ENCODE data around the gene ADGRG3. TPM values are rescaled to one million over a fixed set of nuclear protein-coding genes. Genes with fewer than 3 reads are reported as not detected.
"Not testable (repeated sequence)": the region's sequence is repeated elsewhere in the genome, so short reads cannot be mapped to it uniquely, and the experiment has no call there.

ADGRG3 gene
- total RNA-seq, 2 experiments from 2014 or later = not detected

DNA sequence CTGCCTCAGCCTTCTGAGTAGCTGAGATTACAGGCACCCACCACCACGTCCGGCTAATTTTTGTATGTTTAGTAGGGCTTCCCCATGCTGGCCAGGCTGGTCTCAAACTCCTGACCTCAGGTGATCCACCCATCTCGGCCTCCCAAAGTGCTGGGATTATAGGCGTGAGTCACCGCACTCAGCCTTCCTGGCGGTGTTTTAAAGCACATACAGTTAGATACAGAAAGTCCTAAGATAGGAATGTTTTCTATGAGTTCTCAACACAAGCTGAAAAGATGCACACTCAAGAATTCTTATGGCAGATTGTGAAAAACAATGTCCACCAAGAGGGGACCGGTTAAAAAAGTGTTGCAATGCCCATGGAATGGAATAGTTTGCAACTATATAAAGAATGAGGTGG is 3.3 kb downstream of the ADGRG3 start:
- POLR2A ChIA-PET, CTCF ChIA-PET: not testable (repeated sequence)

DNA sequence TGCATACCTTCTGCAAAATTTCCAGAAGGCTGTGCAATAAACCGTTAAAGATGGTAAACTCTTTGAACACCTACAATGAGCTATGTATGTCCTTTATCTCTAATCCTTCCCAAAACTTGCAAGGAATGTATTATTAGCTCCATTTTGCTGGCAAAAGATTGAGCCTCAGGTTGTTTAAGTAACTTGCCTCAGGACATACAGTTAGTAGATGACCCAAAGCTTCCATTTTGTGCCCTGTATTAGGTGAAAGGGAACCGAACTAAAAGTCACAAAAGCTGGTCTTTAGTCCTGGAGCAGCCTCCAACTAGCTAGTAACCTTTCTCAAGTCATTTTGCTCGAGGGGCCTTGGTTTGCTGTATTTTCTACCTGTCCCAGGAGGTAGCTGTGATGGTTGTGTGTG is 4.3 kb downstream of the ADGRG3 start:
- POLR2A ChIA-PET = no interaction called here
- CTCF ChIA-PET = interaction anchor here (1.0 kb wide), 1 partner anchor 23 kb away, joined by 3 read pairs; no protein-coding TSS in a partner anchor

DNA sequence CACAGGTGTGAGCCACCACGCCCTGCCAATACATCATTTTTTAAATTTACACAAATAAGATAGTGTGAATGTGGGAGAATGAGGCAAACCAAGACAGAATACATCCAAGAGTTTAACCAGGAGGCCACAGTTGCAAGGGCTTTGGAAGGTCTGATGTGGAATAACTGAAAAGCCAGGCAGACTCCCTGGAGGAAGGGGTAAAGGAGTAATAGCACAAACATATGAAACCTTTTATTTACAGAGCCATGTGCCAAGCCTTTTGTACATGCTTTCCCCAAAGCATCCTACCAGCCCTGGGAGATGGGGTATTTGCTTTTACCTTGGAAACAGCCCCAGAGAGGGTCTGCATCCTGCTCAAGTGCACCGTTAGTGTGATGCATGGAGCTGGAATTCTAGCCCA is 4.7 kb downstream of the ADGRG3 start:
- CTCF ChIA-PET = interaction anchor here (1.0 kb wide), 1 partner anchor 24 kb away, joined by 3 read pairs; no protein-coding TSS in a partner anchor
- POLR2A ChIA-PET = no interaction called here

GRCh38 chr16:57675741-57676551 is 7.8 kb downstream of the ADGRG3 start:
- CTCF ChIA-PET = no interaction called here
- POLR2A ChIA-PET = no interaction called here

DNA sequence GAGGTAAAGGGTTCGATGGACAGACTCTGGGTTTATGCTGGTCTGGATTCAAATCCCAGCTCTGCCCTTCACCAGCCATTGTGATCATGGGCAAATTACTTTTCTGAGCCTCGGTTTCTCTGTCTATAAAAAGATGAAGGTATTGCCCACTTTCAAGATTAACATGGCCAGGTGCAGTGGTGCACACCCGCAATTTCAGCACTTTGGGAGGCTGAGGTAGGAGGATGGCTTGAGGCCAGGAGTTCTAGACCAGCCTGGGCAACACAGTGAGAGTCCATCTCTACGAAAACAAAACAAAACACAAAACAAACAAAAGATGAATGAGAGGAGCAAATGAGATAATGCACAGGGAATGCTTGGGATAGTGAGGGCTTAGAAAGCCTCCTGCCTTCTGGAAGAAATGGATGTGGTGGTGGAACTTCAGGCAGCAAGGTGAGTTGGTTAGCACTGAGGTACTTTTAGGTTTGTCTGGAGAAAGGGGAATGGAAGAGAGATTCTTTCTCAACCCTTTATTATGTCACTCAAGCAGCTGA is 8.5 kb downstream of the ADGRG3 start:
- ChIA-PET CTCF (no interaction called here), POLR2A (no interaction called here)

DNA sequence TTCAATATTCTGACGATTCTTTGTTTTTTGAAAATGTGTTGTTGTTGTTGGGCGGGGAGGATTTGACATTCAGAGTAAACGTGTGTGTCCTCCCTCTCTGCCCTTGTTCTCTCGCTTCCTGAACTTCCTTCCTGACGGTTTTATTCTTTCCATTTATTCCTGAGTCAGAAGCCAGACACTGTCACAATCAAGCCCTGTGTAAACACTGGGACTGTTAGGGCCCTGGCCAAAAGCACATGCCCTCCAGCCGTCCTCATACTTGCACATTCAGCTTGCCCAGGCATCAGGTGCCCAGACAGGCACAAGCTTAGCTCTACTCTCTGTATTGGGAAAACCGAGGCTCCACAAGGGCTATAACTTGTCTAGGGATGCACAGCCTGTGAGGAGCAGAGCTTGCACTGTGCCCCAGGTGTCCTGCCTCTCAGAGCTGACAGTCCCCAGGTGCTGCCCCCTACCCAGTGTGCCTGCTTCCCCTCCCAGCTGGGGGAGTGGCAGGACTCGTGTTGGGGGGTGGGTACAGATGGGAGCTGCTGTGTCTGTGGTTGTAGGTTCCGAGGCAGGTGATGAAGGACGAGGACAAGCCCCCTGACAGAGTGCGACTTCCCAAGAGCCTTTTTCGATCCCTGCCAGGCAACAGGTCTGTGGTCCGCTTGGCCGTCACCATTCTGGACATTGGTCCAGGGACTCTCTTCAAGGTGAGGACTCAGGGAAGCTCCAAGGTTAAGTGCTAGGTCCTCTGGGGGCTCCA is 9.7 kb downstream of the ADGRG3 start:
- CTCF ChIA-PET = no interaction called here
- POLR2A ChIA-PET = no interaction called here

GRCh38 chr16:57679016-57679415 is 10.9 kb downstream of the ADGRG3 start:
- ChIA-PET CTCF (no interaction called here), POLR2A (no interaction called here)

- ChIA-PET CTCF (no interaction called here), POLR2A (no interaction called here)
Measured at GRCh38 chr16:57679767-57680482, 11.8 kb downstream of the ADGRG3 start.

DNA sequence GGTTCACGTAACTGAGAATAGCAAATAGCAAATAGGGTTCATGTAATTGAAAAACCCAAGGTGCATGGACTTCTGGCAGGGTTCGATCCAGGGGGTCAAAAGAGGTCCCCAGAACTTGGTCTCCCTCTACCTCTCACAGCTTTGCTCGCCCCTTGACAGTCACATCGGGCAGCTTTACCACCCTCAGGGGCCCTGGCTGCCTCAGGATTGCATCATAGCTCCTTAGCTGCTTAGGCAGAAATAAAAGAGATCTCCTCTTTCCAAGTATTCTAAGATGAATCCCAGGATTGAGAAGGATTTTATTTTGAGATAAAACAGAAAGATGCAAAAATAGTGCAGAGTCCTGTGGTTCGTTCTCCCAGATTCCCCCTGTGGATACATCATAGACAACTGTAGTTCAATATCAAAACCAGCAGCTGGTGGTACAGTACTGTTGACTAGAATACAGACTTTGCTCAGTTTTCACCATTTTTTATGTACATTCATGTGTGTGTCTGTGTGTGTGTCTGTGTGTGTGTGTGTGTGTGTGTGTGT is 12.8 kb downstream of the ADGRG3 start:
- CTCF ChIA-PET = no interaction called here
- POLR2A ChIA-PET = no interaction called here

DNA sequence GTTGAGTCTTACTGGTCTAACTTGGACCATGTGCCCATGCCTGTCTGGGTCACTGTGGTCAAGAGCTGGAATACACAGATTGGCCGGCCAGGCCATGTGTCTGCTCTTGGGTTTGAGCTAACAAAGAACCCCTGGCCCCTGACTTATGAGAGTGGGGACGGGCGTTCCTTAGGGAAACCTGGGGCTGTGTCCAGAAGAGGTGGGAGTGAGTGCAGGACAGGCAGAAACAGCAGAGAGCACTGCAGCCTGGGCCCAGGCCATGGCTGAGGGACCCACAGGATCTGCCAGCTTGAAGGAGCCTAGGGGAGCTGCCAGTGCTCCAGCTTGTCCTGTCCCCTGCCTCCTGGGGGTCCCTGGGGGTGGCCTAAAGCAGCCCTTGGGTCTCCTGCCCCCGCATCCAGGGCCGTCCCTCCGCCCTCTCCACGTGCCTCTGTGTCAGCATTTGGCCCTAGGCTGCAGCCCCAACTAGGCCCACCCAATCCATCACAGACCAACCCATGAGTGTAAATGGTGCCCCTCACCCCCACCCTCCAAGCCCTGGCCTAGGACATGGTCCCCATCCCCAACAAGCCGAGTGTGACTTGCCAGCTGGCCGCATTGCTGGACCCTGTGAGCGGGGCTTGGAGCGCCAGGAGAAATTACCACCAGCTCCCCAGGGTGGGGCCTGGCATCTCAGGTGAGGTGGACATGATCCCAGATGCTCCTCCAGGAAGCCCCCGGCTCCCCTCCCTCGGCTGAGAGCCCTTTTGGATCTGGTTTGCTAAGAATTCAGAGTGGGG is 14.0 kb downstream of the ADGRG3 start:
- CTCF ChIA-PET = no interaction called here
- POLR2A ChIA-PET = no interaction called here

- CTCF ChIA-PET = no interaction called here
Measured at GRCh38 chr16:57682809-57683635, 14.9 kb downstream of the ADGRG3 start.

GRCh38 chr16:57683636-57684545 is 15.8 kb downstream of the ADGRG3 start:
- POLR2A ChIA-PET = no interaction called here
- CTCF ChIA-PET = interaction anchor here (0.5 kb wide), 1 partner anchor 382 kb away, joined by 3 read pairs; no protein-coding TSS in a partner anchor

More at GRCh38 chr16:57682809-57683635, 14.9 kb downstream of the ADGRG3 start:
- POLR2A ChIA-PET = no interaction called here

DNA sequence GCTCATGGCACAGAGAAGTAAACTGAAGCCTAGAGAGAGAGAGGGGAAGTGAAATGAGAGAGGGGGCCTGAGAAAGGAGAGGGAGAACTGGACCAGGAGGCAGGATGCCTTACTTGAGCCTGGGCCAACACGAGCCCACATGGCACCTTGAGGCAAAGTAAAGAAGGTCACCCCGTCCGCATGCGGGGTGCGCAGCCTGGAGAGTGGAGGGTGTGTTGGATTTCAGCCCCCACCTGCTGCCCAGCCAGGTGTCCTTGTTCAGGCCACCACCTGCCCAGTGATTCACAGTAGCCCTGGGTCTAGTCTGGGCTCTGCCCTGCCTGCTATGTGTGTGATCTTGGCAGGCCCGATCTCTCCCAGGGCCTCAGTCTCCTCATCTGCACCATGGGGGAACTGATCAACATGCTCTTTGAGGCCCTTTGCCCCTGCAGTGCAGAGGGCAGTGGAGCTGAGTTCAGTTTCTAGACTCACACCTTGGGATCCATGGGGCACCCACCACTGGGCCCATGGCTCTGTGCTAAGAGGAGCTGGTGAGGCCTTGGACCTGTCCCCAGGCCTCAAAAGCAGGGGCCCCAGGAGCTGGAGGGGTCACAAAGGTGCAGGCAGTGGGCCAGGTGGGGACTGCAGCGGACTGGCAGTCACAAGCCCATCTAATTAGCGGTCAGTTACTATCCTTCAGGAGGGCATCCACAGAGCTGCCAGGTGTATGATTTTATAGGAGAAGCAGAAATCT is 16.7 kb downstream of the ADGRG3 start:
- ChIA-PET POLR2A (no interaction called here), CTCF (no interaction called here)

DNA sequence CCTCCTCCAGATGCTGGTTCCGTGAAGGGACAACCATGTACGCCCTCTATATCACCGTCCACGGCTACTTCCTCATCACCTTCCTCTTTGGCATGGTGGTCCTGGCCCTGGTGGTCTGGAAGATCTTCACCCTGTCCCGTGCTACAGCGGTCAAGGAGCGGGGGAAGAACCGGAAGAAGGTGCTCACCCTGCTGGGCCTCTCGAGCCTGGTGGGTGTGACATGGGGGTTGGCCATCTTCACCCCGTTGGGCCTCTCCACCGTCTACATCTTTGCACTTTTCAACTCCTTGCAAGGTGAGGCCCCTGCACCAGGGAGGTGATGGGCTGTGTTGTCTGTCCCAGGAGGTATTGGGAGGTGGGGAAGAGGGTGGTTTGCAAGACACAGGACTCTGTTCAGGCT is 17.5 kb downstream of the ADGRG3 start:
- CTCF ChIA-PET = no interaction called here
- POLR2A ChIA-PET = no interaction called here

DNA sequence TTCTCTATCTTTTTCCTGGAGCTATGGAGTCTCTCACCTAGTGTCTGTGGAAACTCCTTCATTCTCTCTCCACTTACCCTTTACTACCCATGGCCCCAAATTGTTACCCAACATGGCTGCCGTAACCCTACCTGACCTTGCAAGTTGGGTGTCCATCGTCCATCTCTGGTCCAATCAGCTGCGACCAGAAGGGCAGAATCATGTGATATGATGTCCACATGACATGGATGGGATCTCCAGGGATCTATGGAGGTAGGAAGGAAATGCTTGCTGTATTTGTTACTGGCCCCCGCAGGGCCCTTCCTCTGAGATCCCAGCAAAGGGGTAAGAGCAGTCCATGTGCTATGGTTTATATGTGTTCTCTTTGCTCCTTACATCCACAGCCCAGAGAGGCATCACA is 18.5 kb downstream of the ADGRG3 start:
- CTCF ChIA-PET = no interaction called here
- POLR2A ChIA-PET = no interaction called here

GRCh38 chr16:57687363-57687929 is 19.3 kb downstream of the ADGRG3 start:
- POLR2A ChIA-PET = no interaction called here
- CTCF ChIA-PET = no interaction called here
